Right cardiac atrium (tissue), 5 donors: ENCODE data around the gene TMEM254. TPM values are rescaled to one million over a fixed set of nuclear protein-coding genes. Genes with fewer than 3 reads are reported as not detected.

Source experiments
- ATAC-seq, 2 donors: fragments of 200-7000 bp; cut with Tn5 transposase; one replicate each; pipeline versions ENCODE4 v1.8.0 to v1.9.1; 2020; ENCODE audit warnings: moderate library complexity in 2 of 2, mild to moderate bottlenecking in 1 of 2
- DNase-seq, 3 donors: peaks; one replicate each; pipeline ENCODE4 v3.0.0-alpha.2; 2020
- H3K27ac ChIP-seq: one replicate; pipeline ENCODE4 v1.5.1; 2013; ENCODE audit warnings: mild to moderate bottlenecking, low read length, control low read depth, moderate library complexity
- H3K27me3 ChIP-seq: one replicate; pipeline ENCODE4 v1.6.1; 2013; ENCODE audit not compliant: control insufficient read depth, insufficient read depth
- H3K4me1 ChIP-seq: one replicate; pipeline ENCODE4 v1.6.1; 2013; ENCODE audit warnings: low read length; ENCODE audit not compliant: control insufficient read depth, insufficient read depth
- H3K4me3 ChIP-seq: one replicate; pipeline ENCODE4 v1.5.1; 2013; ENCODE audit warnings: low read length, control low read depth
- H3K9me3 ChIP-seq: one replicate; pipeline ENCODE4 v1.6.1; 2013; ENCODE audit warnings: low read length; ENCODE audit not compliant: control insufficient read depth
- WGBS: extraction: QIAGEN DNeasy Blood & Tissue Kit; methylation state at CpG from one replicate; pipeline ENCODE4 v1.1.7; 2013; 5-methylcytosine and 5-hydroxymethylcytosine counted together
- intact Hi-C, 4 donors: fragments of 100-400 bp; cut with DNase I; formaldehyde crosslinking; loops; one replicate each; pipeline versions ENCODE4 v1.11.0 to v1.14.0; 2022 to 2023
- polyA plus RNA-seq: library from polyadenylated mRNA; stranded (reverse); fragments of 200-250 nt; gene quantifications from one replicate; pipeline ENCODE4 v1.2.3, GENCODE V29; 2013
- total RNA-seq, 4 donors: library from RNA; stranded (reverse); fragmentation: NEBNext Ultra II Directional; extraction: Animal tissue kit (Norgen Biotek cat#: 25700); gene quantifications; one replicate each; pipeline ENCODE4 v1.2.1, GENCODE V29; 2021
- donor health status: healthy with polysubstance abuse.
- donor health status: DM: no; HTN: yes; CAD: no.
- donor health status: DM: no; HTN: no; CAD: no.
- donor health status: DM: no; HTN: yes; CAD: no; lungs with severe emphysema.
- donor health status: DM: yes; HTN: yes; CAD: no.

Gene TMEM254
- total and polyA plus RNA-seq, 5 donors = 4.7 to 9.0 (median 8.1) TPM

- Histone ChIP-seq H3K27me3 (no peaks in the 10 kb centered on the region), H3K4me3 (no peak overlapping the region), H3K9me3 (no peaks in the 10 kb centered on the region), H3K27ac (no peak overlapping the region), H3K4me1 (peaks cover 7% of the 10 kb centered on the region)
- 87% methylated on average over 15 of the region's 15 CpGs for WGBS
- intact Hi-C loops = no loop called here
- DNase-seq = no peak
- no peak for ATAC-seq
These were observed 22.6 kb downstream of the TMEM254 start for GRCh38 chr10:80100861-80101695.

- ATAC-seq (peak; percentile 88 to 89), DNase-seq (peak in 2 of 3 donors; percentile 44 to 59)
These were observed 25.8 kb downstream of the TMEM254 start for GRCh38 chr10:80104066-80104926.

GRCh38 chr10:80108576-80109239 is 30.2 kb downstream of the TMEM254 start:
- Histone ChIP-seq H3K9me3 (peaks cover 3% of the 10 kb centered on the region), H3K27ac (no peak overlapping the region), H3K27me3 (no peaks in the 10 kb centered on the region), H3K4me3 (no peak overlapping the region), H3K4me1 (peaks cover 5% of the 10 kb centered on the region)
- no peak for DNase-seq
- intact Hi-C loops = no loop called here
- no peak for ATAC-seq
- 91% methylated on average over 8 of the region's 8 CpGs for WGBS

More at GRCh38 chr10:80104066-80104926, 25.8 kb downstream of the TMEM254 start:
- 19% methylated on average over 10 of the region's 10 CpGs for WGBS
- H3K4me1 ChIP-seq = peaks cover 7% of the 10 kb centered on the region
- no peaks in the 10 kb centered on the region for H3K27me3 ChIP-seq
- H3K4me3 ChIP-seq = no peak overlapping the region
- peak overlapping the region; percentile 65 for H3K27ac ChIP-seq
- peaks cover 3% of the 10 kb centered on the region for H3K9me3 ChIP-seq
- intact Hi-C loops = no loop called here

GRCh38 chr10:80110986-80111385 is 32.5 kb downstream of the TMEM254 start:
- Histone ChIP-seq H3K27ac (peak overlapping the region; percentile 19), H3K9me3 (peaks cover 3% of the 10 kb centered on the region), H3K4me3 (no peak overlapping the region), H3K27me3 (no peaks in the 10 kb centered on the region), H3K4me1 (no peaks in the 10 kb centered on the region)
- 84% methylated on average over 1 of the region's 1 CpG for WGBS
- DNase-seq = no peak
- intact Hi-C loops = no loop called here
- peak in 1 of 2 donors; percentile 14 for ATAC-seq

GRCh38 chr10:80118669-80119068 is 40.2 kb downstream of the TMEM254 start:
- Histone ChIP-seq H3K27me3 (no peaks in the 10 kb centered on the region), H3K4me1 (peaks cover 4% of the 10 kb centered on the region), H3K4me3 (no peak overlapping the region), H3K9me3 (no peaks in the 10 kb centered on the region), H3K27ac (no peak overlapping the region)
- 73% methylated on average over 4 of the region's 4 CpGs for WGBS
- no peak for DNase-seq
- intact Hi-C loops = no loop called here
- no peak for ATAC-seq

GRCh38 chr10:80122110-80122710 is 43.7 kb downstream of the TMEM254 start:
- Histone ChIP-seq H3K4me1 (peaks cover 4% of the 10 kb centered on the region), H3K4me3 (no peak overlapping the region), H3K27ac (peak overlapping the region; percentile 10), H3K9me3 (no peaks in the 10 kb centered on the region), H3K27me3 (no peaks in the 10 kb centered on the region)
- intact Hi-C loops = no loop called here
- ATAC-seq (no peak), DNase-seq (no peak)

- peaks cover 4% of the 10 kb centered on the region for H3K4me1 ChIP-seq
- WGBS = 63% methylated on average over 2 of the region's 2 CpGs
- no peaks in the 10 kb centered on the region for H3K27me3 ChIP-seq
- DNase-seq (no peak), ATAC-seq (no peak)
- no peak overlapping the region for H3K27ac ChIP-seq
- no peak overlapping the region for H3K4me3 ChIP-seq
- H3K9me3 ChIP-seq = no peaks in the 10 kb centered on the region
- intact Hi-C loops = no loop called here
These were observed 44.3 kb downstream of the TMEM254 start for GRCh38 chr10:80122746-80123145.

GRCh38 chr10:80126876-80127275 is 48.4 kb downstream of the TMEM254 start:
- Histone ChIP-seq H3K4me1 (peaks cover 4% of the 10 kb centered on the region), H3K4me3 (no peak overlapping the region), H3K9me3 (no peaks in the 10 kb centered on the region), H3K27ac (peak overlapping the region; percentile 20), H3K27me3 (no peaks in the 10 kb centered on the region)
- WGBS = 33% methylated on average over 4 of the region's 4 CpGs
- ATAC-seq = peak; percentile 86 to 91
- intact Hi-C loops = no loop called here
- DNase-seq = peak; percentile 53 to 71 (median 64)

GRCh38 chr10:80131499-80131901 is 53.0 kb downstream of the TMEM254 start:
- ATAC-seq (no peak), DNase-seq (no peak)
- H3K27ac ChIP-seq = peak overlapping the region; percentile 3
- peaks cover 1% of the 10 kb centered on the region for H3K4me1 ChIP-seq
- no peaks in the 10 kb centered on the region for H3K9me3 ChIP-seq
- intact Hi-C loops = loop anchor here in 3 of 4 donors (5.0 to 10.0 kb wide), 2 partner anchors 54 to 57 kb away; partner anchors contain the start of gene TMEM254 (in 3 of the 3)
- H3K4me3 ChIP-seq = no peak overlapping the region
- 66% methylated on average over 6 of the region's 6 CpGs for WGBS
- no peaks in the 10 kb centered on the region for H3K27me3 ChIP-seq

- Histone ChIP-seq H3K9me3 (no peaks in the 10 kb centered on the region), H3K27me3 (no peaks in the 10 kb centered on the region), H3K4me3 (peak within 1 kb of the TSS; percentile 52), H3K27ac (peak within 1 kb of the TSS; percentile 99), H3K4me1 (peaks cover 4% of the 10 kb centered on the region)
- intact Hi-C loops = loop anchor here in 3 of 4 donors (5.0 to 10.0 kb wide), 2 partner anchors 55 to 58 kb away; partner anchors contain the start of gene TMEM254 (in 3 of the 3)
- WGBS = 1% methylated on average over 58 of the region's 58 CpGs
- DNase-seq (peak; percentile 82 to 90 (median 89)), ATAC-seq (peak; percentile 68 to 78)
These were observed 54.1 kb downstream of the TMEM254 start, which contains the start of gene PLAC9 for GRCh38 chr10:80132299-80133139. TSS of gene PLAC9 (plus strand) at chr10:80132730. CDS start at chr10:80132763, 33 bp downstream.
